D721Med (cell line): ENCODE data around the gene RHOBTB1.
A peak's percentile ranks its signal among the peaks of the same experiment; 100 is the strongest.

Experiments
- DNase-seq: peaks from one replicate; pipeline ENCODE4 v3.0.0; 2011; ENCODE audit warnings: low spot score; ENCODE audit not compliant: insufficient read length
- FAIRE-seq: peaks from 2 replicates; lab custom pipeline; 2011; peaks lifted over from hg19 to GRCh38; lab: Jason Lieb, UNC
- CTCF ChIP-seq: IDR thresholded peaks from 2 replicates; pipeline ENCODE4 v1.5.1; 2012; ENCODE audit warnings: mild to moderate bottlenecking, control low read depth; ENCODE audit not compliant: insufficient read depth; ENCODE audit errors: missing control alignments

Gene RHOBTB1

GRCh38 chr10:60870803-60871202 lies 73.2 kb downstream of the RHOBTB1 start:
- no peak for FAIRE-seq
- DNase-seq: no peak
- no peak for TF ChIP-seq CTCF

- TF ChIP-seq CTCF: peak; percentile 7
- no peak for DNase-seq
- FAIRE-seq: no peak
Observed at GRCh38 chr10:60870416-60870728, 73.6 kb downstream of the RHOBTB1 start.

GRCh38 chr10:60869652-60870415 lies 74.2 kb downstream of the RHOBTB1 start:
- FAIRE-seq (no peak), DNase-seq (no peak)
- TF ChIP-seq CTCF: no peak

- FAIRE-seq: no peak
- no peak for TF ChIP-seq CTCF
- DNase-seq: no peak
Observed at GRCh38 chr10:60868946-60869345, 75.0 kb downstream of the RHOBTB1 start.

GRCh38 chr10:60865198-60865783 lies 78.7 kb downstream of the RHOBTB1 start:
- no peak for TF ChIP-seq CTCF
- FAIRE-seq: no peak

GRCh38 chr10:60863796-60864195 lies 80.2 kb downstream of the RHOBTB1 start:
- FAIRE-seq (no peak), DNase-seq (no peak)
- TF ChIP-seq CTCF: no peak

More at GRCh38 chr10:60865198-60865783, 78.7 kb downstream of the RHOBTB1 start:
- DNase-seq: no peak

- TF ChIP-seq CTCF: no peak
- no peak for FAIRE-seq
- no peak for DNase-seq
Observed at GRCh38 chr10:60862517-60862916, 81.5 kb downstream of the RHOBTB1 start.
